B cell (primary cell): ENCODE data around the gene PHF12.

ENCODE experiments used
- EZH2 ChIP-seq: IDR thresholded peaks from 2 replicates; pipeline ENCODE4 v1.6.1; 2012; ENCODE audit warnings: borderline replicate concordance, low read depth, mild to moderate bottlenecking, moderate library complexity, low read length; ENCODE audit not compliant: insufficient read depth, poor library complexity, severe bottlenecking
- TF ChIP-seq, protein P1 (sequence below): fragments of 200-600 bp; IDR thresholded peaks from one replicate; pipeline ENCODE4 v1.8.0; 2022; ENCODE audit warnings: antibody characterized with exemption, mild to moderate bottlenecking

- TF ChIP-seq, protein P1, sequence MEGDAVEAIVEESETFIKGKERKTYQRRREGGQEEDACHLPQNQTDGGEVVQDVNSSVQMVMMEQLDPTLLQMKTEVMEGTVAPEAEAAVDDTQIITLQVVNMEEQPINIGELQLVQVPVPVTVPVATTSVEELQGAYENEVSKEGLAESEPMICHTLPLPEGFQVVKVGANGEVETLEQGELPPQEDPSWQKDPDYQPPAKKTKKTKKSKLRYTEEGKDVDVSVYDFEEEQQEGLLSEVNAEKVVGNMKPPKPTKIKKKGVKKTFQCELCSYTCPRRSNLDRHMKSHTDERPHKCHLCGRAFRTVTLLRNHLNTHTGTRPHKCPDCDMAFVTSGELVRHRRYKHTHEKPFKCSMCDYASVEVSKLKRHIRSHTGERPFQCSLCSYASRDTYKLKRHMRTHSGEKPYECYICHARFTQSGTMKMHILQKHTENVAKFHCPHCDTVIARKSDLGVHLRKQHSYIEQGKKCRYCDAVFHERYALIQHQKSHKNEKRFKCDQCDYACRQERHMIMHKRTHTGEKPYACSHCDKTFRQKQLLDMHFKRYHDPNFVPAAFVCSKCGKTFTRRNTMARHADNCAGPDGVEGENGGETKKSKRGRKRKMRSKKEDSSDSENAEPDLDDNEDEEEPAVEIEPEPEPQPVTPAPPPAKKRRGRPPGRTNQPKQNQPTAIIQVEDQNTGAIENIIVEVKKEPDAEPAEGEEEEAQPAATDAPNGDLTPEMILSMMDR = no peak
- no peak for TF ChIP-seq EZH2
Measured at GRCh38 chr17:28957277-28957991, 6.1 kb upstream of the PHF12 start.
